A549 treated with dexamethasone at 1 μM for 4 hours (cell line): ENCODE results near the gene CLDN9. TPM values are rescaled to one million over a fixed set of nuclear protein-coding genes. Genes with fewer than 3 reads are reported as not detected.

Experiments used
- total RNA-seq: library from RNA; stranded (reverse); fragments of 200-300 nt; extraction: Qiagen RNA extraction; gene quantifications from 5 replicates; pipeline ENCODE4 v1.2.3, GENCODE V29; 2022

The CLDN9 gene
- total RNA-seq, result 0.28 to 0.43 TPM (median 0.38 TPM) in 5 replicates

DNA sequence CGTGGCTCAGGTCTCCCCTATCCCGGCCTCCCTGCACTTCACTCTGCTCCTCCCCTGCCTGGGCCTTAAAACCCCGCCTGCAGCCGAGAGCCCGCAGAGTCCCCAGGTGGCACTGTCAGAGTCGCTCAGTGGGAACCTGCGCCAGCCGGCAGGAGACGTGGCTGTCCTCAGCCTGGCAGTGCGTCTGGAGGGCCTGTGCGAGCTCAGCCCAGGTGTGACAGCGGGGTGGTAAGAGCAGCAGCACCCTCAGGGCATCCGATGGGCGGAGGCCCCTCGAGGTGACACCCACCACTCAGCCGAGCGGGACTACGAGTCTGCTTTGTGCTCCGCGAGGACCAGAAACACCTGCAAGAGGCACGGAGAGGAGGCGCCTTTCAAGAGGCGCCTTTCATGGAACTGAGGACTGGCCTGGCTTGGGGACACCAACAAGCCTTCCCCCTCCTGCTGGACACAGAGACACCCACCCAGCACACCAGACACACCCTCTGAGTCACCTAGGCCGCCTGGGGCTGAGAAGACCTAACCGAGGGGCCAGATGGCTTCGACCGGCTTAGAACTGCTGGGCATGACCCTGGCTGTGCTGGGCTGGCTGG lies at the start of gene CLDN9:
CLDN9 (plus strand) TSS at position 96 of the 593 bp plus-strand sequence; CDS start at position 536, 440 bp downstream.

DNA sequence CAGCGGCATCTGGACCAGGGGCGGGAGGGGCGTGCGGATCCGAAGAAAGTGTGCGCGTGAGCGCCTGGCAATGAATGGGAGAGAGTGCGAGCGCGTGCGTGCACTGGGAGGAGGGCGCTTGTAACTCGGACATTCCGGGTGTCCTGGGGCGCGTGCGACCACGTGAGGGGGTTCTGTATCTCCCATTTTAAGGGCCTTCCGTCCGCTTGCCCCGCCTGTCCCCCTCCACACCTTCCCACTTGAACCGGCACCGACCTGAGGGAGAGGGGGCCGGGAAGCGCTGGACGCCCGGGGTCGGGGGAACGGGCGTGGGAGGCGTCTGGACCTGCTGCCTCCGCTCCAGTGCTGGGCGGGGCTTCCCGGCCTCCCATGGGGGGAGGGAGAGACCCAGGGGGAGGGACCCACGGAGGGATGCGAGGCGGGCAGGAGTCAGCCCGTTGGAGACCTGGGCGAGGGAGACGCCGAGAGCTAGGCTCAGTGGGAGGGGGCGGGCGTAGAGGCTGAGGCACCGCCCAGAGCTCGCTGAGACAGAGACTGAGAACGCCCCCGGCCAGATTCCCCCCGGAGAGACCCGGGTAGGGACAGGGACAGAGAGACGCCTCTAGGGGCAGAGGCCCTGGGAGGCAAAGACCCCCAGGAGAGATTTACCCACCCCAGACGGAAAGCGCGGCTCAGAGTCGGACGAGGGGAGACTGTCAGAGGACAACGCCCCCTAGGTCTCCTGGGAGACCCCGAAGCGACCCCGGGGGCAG lies 48.8 kb upstream of the CLDN9 start, which contains the start of gene KREMEN2:
KREMEN2 (plus strand) TSS at position 553 of the 752 bp plus-strand sequence. CDS start 246 bp downstream, outside the sequence.

GRCh38 chr16:2968738-2969544 lies 43.8 kb upstream of the CLDN9 start, which contains the start of gene PAQR4:
Gene PAQR4 (plus strand): TSS chr16:2969348. CDS start chr16:2969675, 327 bp downstream.

GRCh38 chr16:2980227-2981176 lies 32.2 kb upstream of the CLDN9 start, which contains the start of gene PKMYT1:
Gene PKMYT1 (minus strand): TSS chr16:2980446. CDS start chr16:2979657, 789 bp downstream.

GRCh38 chr16:3017794-3018506 lies 5.2 kb downstream of the CLDN9 start, which contains the start of gene CLDN6:
Gene CLDN6 (minus strand): TSS chr16:3018183. CDS start chr16:3016021, 2,162 bp downstream.

DNA sequence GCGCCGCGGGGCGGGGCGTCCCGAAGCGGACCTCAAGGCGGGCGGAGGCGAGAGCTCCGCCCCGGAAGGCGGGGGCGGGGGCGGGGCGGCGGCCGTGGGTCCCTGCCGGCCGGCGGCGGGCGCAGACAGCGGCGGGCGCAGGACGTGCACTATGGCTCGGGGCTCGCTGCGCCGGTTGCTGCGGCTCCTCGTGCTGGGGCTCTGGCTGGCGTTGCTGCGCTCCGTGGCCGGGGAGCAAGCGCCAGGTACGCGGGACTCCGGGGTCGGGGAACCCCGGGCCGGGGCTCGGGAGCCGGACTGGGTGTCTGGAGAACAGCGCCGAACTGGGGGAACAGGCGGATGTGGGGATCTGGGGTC lies 7.5 kb downstream of the CLDN9 start, which contains the start of gene TNFRSF12A:
TNFRSF12A (plus strand) TSS at position 122 of the 357 bp plus-strand sequence; CDS start at position 152, 30 bp downstream.

GRCh38 chr16:3023669-3024478 lies 11.2 kb downstream of the CLDN9 start, which contains the start of the genes HCFC1R1 and THOC6:
Gene HCFC1R1 (minus strand): TSS chr16:3023942. CDS start chr16:3023941, 1 bp downstream.
Gene THOC6 (plus strand): TSS chr16:3024035. CDS start chr16:3024327, 292 bp downstream.

GRCh38 chr16:3036726-3037315 lies 24.1 kb downstream of the CLDN9 start, which contains the start of gene BICDL2:
Gene BICDL2 (minus strand): TSS chr16:3036944. CDS start chr16:3035496, 1,448 bp downstream.

DNA sequence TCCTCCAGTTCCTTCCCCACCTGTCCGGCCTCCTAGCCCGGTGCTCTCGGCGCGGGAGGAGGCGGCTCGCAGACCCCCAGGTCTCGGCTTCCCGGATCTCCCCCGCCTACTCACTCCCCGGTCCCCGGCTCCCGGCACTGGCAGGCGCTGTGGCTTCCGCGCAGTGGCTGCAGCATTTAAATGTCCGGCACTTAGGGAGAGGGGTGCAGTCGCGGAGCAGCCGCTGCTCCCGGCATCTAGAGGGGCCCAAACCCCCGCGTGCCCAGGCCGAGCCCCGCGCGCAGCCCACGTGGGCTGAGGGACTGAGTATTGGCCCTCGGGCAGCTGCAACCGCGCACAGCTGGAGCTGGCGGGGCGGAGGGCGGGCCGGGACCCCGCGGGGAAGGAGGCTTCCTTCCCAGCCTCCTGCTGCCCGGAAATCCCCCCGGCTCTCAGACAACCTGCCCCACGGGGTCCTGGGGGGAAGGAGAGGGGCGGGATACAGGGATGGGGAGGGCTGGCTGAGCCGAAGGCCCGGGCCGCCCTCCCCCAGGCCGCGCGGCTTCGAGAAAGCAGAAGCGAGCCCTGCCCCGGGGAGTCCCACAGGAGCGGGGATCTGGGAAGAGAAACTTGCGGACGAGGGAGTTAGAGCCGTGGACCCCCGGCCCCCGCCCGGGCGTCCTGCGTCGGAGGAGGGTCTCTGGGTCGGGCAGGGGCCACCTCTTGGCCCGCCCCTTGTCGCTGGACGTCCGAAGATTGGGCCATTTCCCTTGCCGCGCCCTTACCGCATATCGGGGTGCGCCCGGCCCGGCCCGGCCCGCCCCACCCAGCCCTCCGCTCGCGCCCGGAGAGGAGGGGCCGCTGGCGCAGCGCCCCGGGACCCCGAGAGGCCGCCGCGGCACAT lies 33.3 kb downstream of the CLDN9 start, which contains the start of gene MMP25:
MMP25 (plus strand) TSS at position 804 of the 883 bp plus-strand sequence. CDS start 357 bp downstream, outside the sequence.

Other genes starting within 250 kb of the CLDN9 start
- 421 to 531 TPM (median 462 TPM) in 5 replicates for gene ELOB, start 235.6 kb upstream of the CLDN9 start, total RNA-seq
- gene PRSS33, start 225.4 kb upstream of the CLDN9 start, total RNA-seq, result not detected in 5 replicates
- gene PRSS41, start 214.5 kb upstream of the CLDN9 start, total RNA-seq, result not detected in 5 replicates
- 0.18 to 0.19 TPM in 2 of 5 replicates, not detected in the others for gene PRSS21, start 195.7 kb upstream of the CLDN9 start, total RNA-seq
- gene ZG16B, start 182.6 kb upstream of the CLDN9 start, total RNA-seq, result 0.60 to 0.98 TPM (median 0.66 TPM) in 5 replicates
- 0.35 to 1.5 TPM (median 0.65 TPM) in 5 replicates for gene PRSS22, start 154.8 kb upstream of the CLDN9 start, total RNA-seq
- 44.5 to 51.4 TPM (median 50.7 TPM) in 5 replicates for gene FLYWCH2, start 129.7 kb upstream of the CLDN9 start, total RNA-seq
- gene FLYWCH1, start 101.0 kb upstream of the CLDN9 start, total RNA-seq, result 14.4 to 27.1 TPM (median 24.6 TPM) in 5 replicates
- 0.95 to 2.0 TPM (median 1.9 TPM) in 5 replicates for gene KREMEN2, start 48.6 kb upstream of the CLDN9 start, total RNA-seq
- 29.5 to 44.0 TPM (median 42.5 TPM) in 5 replicates for gene PAQR4, start 43.6 kb upstream of the CLDN9 start, total RNA-seq
- 57.1 to 92.9 TPM (median 85.4 TPM) in 5 replicates for gene PKMYT1, start 32.5 kb upstream of the CLDN9 start, total RNA-seq
- gene CLDN6, start 5.3 kb downstream of the CLDN9 start, total RNA-seq, result 0.14 to 0.54 TPM (median 0.31 TPM) in 5 replicates
- 415 to 495 TPM (median 463 TPM) in 5 replicates for gene TNFRSF12A, start 7.4 kb downstream of the CLDN9 start, total RNA-seq
- 224 to 248 TPM (median 238 TPM) in 5 replicates for gene HCFC1R1, start 11.0 kb downstream of the CLDN9 start, total RNA-seq
- gene THOC6, start 11.1 kb downstream of the CLDN9 start, total RNA-seq, result 21.4 to 33.8 TPM (median 31.0 TPM) in 5 replicates
- 0.02 TPM in 1 of 5 replicates, not detected in the others for gene BICDL2, start 24.0 kb downstream of the CLDN9 start, total RNA-seq
- gene MMP25, start 33.6 kb downstream of the CLDN9 start, total RNA-seq, result 1.1 to 1.6 TPM (median 1.3 TPM) in 5 replicates
- gene IL32, start 52.7 kb downstream of the CLDN9 start, total RNA-seq, result 23.4 to 34.9 TPM (median 28.8 TPM) in 5 replicates
- 0.06 TPM in 1 of 5 replicates, not detected in the others for gene ZSCAN10, start 86.4 kb downstream of the CLDN9 start, total RNA-seq
- gene ZNF205, start 99.7 kb downstream of the CLDN9 start, total RNA-seq, result 11.1 to 15.7 TPM (median 14.3 TPM) in 5 replicates
- 7.1 to 14.3 TPM (median 13.0 TPM) in 5 replicates for gene ZNF213, start 122.1 kb downstream of the CLDN9 start, total RNA-seq
- 0.26 to 0.56 TPM (median 0.42 TPM) in 5 replicates for gene OR1F1, start 175.3 kb downstream of the CLDN9 start, total RNA-seq
- gene ZNF200, start 222.2 kb downstream of the CLDN9 start, total RNA-seq, result 7.8 to 9.4 TPM (median 8.4 TPM) in 5 replicates
- gene MEFV, start 243.7 kb downstream of the CLDN9 start, total RNA-seq, result 0.03 to 0.07 TPM (median 0.07 TPM) in 3 of 5 replicates, not detected in the others